Stimulated activated CD8-positive, alpha-beta memory T cell treated with anti-CD3 and anti-CD28 coated beads, Interleukin-4, amount 100 ng/mL, for 48 hours (primary cell): ENCODE data around the gene SMYD2.

Experiments used
- DNase-seq: peaks from one replicate; pipeline ENCODE4 v3.0.0-alpha.2; 2020

SMYD2 gene

GRCh38 chr1:214330222-214330621, 49.3 kb downstream of the SMYD2 start:
- no peak for DNase-seq

GRCh38 chr1:214330715-214331114, 49.8 kb downstream of the SMYD2 start:
- DNase-seq = no peak

- no peak for DNase-seq
Observed at GRCh38 chr1:214331180-214331579, 50.2 kb downstream of the SMYD2 start.

GRCh38 chr1:214331827-214332423, 51.0 kb downstream of the SMYD2 start:
- peak; percentile 80 for DNase-seq

GRCh38 chr1:214332946-214333798, 52.2 kb downstream of the SMYD2 start:
- peak; percentile 72 for DNase-seq

GRCh38 chr1:214335567-214335966, 54.6 kb downstream of the SMYD2 start:
- DNase-seq = no peak

GRCh38 chr1:214337015-214337414, 56.1 kb downstream of the SMYD2 start:
- DNase-seq = no peak

GRCh38 chr1:214337511-214337910, 56.6 kb downstream of the SMYD2 start:
- no peak for DNase-seq

- no peak for DNase-seq
Observed at GRCh38 chr1:214338212-214338611, 57.3 kb downstream of the SMYD2 start.

GRCh38 chr1:214341459-214341858, 60.5 kb downstream of the SMYD2 start:
- no peak for DNase-seq

GRCh38 chr1:214341932-214342331, 61.0 kb downstream of the SMYD2 start:
- no peak for DNase-seq

- no peak for DNase-seq
Observed at GRCh38 chr1:214342525-214342924, 61.6 kb downstream of the SMYD2 start.

GRCh38 chr1:214344897-214345296, 63.9 kb downstream of the SMYD2 start:
- no peak for DNase-seq

- no peak for DNase-seq
Observed at GRCh38 chr1:214349008-214349407, 68.0 kb downstream of the SMYD2 start.

GRCh38 chr1:214349781-214350180, 68.8 kb downstream of the SMYD2 start:
- DNase-seq = no peak

GRCh38 chr1:214351551-214352277, 70.8 kb downstream of the SMYD2 start:
- DNase-seq = no peak

GRCh38 chr1:214352838-214353237, 71.9 kb downstream of the SMYD2 start:
- DNase-seq = no peak

GRCh38 chr1:214354440-214355148, 73.6 kb downstream of the SMYD2 start:
- no peak for DNase-seq

- no peak for DNase-seq
Observed at GRCh38 chr1:214360116-214360515, 79.2 kb downstream of the SMYD2 start.

- DNase-seq = no peak
Observed at GRCh38 chr1:214360525-214361164, 79.7 kb downstream of the SMYD2 start.

GRCh38 chr1:214361636-214362035, 80.7 kb downstream of the SMYD2 start:
- no peak for DNase-seq

GRCh38 chr1:214362188-214362882, 81.4 kb downstream of the SMYD2 start:
- no peak for DNase-seq
